GM21526 (cell line): ENCODE data around the gene CCDC24.
A peak's percentile ranks its signal among the peaks of the same experiment; 100 is the strongest.

Experiments
- ATAC-seq: cut with Tn5 transposase; IDR thresholded peaks from one replicate; pipeline ENCODE4 v1.9.1; 2021; ENCODE audit warnings: moderate library complexity; ENCODE audit not compliant: unreplicated experiment, low FRiP score

CCDC24 gene

GRCh38 chr1:44021156-44021555 lies 29.8 kb downstream of the CCDC24 start:
- no peak for ATAC-seq

DNA sequence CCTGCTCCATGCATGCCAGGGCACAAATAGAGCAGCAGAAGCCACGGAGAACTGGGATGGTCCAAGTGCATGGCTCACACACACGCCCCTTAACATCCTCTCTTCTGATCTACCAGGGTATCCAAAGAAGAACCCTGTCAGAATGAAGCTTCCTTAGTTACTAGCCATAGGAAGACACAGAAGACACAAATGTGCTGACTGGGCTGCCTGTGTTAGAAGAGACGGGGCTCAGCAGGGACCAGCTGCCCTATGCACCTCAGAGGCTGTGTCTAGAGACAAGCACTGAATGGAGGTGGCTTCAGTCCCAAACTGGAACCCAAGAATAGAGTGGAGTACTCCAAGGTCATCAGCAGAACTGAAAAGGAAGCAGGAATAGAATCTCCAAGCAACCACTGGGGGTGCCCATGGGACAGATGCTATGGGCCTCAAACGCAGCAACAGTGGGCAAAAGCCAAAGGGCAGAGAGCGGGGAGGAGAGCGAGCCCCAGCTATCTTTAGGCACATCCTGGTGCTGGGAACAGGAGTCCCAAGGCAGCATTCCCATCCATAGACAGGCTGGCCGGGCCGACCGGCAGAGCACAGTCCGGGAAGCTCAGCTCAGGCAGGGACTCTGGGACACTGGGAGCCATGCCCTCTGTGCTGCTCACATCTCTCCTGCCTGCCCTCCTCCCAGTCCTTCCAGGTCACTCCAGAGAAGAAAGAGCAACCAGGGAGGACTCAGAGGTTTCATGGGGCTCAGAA lies 30.4 kb downstream of the CCDC24 start:
- no peak for ATAC-seq

DNA sequence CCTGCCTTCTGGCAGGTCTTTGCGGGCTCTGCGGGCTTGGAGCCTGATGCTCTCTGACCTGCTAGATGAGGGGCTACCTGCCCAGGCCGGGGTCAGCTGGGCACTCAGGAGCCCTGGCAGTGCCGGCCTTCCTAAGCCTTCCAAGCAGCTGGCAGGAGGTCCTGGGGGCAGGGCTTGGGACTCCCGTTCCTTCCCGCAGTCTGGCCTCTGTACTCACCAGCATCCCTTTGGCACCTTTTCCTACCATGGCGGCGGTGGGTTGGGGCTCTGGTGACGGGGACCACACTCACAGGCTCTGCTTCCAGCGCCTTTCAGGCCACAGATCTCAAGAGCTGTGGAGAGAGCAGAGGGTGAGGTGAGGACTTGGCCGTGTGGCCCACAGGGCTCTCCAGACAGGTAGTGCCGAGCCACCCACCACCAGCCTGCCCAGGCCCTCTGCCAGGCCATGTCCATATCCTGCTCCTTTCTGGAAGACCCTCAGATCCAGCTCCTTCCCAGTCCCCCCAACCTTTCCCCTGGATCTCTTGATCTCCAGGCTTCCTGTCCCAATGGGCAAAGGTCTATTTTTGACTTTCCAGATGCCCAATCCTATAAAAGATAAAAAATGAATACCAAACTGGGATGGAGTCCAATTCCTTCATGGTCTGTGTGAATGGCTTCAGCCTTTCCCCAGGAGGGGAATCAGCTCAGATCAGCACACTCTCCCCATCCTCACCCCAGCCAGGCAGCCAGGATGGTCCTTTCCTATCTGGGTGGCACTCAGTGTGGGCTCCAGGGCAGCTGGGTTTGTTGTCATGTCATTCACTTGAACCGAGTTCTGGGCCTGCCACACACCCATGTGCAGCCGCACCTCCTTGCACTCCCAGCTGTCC lies 32.9 kb downstream of the CCDC24 start:
- ATAC-seq = no peak

GRCh38 chr1:44024903-44025525 lies 33.6 kb downstream of the CCDC24 start:
- no peak for ATAC-seq

- no peak for ATAC-seq
Measured at GRCh38 chr1:44025816-44026215, 34.4 kb downstream of the CCDC24 start.

- no peak for ATAC-seq
Measured at GRCh38 chr1:44027320-44027719, 35.9 kb downstream of the CCDC24 start.

DNA sequence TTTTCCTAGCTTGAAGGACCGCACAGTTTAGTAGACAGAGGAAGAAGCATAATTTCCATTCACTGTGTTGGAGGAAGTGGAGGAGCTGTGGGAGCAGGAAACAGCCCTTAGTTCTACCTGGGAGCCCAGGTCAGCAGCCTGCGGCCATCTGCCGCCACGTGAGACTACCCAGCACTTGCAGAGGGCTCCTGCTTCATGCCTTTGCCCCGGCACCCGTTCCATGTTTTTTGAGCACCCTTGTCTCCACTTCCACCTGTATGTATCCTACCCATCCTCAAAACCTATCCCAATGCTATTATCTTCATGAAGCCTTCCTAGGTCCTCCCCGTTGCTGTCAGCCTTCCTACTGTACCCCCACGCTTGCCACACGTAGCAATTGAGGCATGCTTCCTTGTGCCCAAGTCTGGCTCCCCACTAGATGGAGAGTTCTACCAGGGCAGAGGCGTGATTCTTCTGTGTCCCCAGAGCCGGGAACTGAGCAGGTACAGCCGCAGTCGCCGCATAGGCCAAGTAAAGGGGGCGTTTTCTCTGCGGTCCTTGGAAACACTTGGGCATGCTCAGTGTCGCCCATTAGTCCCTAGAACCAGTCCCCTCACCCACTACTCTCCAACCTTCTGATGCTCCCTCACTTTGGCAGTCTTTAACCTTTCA lies 38.0 kb downstream of the CCDC24 start:
- ATAC-seq = peak; percentile 34

DNA sequence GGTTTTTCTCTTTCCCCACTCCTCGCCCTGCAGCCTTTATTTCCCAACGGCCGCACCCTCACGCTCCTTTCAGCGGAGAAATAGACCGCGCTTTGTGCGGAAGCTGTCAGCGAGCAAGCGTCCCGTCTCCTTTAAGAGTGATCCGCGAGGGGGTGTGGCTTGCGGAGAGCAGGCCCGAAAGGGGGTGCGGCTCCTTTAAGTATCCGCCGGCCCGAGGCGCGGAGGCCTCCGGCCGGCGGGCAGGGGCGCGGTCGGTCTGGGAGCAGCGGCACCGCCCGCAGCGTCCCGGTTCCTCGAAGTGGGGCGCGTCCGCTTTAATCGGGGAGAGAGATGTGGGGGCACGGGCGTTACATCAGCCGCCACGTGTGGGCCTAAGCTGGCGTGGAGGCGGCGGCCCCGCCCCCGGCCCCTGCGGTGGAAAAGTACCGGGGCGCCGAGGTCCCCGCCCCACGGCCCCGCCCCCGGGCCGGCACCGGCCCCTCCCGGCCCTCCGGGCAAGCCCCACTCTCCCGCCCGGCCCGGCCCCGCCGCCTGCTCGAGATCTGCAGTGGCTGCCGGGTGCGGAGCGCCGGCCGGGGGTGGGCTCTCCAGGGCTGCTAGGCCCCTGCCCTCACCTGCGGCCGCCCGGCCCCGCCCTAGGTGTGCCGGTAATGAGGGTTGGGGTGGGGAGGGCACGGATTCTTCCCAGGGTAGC lies 38.7 kb downstream of the CCDC24 start:
- peak; percentile 81 for ATAC-seq

DNA sequence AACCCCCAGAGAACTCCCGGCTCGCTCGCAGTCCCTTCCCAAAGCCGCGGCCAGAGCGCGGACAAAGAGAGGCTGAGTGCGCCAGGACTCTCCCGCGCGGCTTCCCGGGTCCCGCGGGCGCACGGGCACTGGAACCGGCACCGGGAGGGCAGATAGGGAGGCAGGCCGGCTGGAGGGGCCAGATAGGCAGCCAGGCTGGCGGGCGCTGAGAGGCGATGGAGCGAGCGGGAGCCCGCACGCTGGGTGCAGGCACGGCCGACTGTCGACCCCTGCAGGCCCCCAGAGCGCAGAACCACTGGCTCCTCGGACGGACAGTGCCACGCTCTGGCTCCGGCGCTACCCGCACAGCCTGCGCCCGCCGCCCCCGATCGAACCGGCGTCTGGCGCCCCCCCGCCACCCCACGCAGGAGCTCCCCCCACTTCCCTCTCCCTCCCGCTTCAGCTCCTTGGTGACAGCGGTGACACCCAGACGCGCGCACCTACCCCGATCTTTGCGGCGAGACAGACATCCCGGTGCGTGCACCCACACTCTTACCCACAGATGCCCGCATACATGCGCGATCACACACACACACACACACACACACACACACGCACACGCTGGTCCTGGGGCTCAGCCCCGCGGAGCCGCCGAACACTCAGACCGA lies 39.3 kb downstream of the CCDC24 start:
- peak; percentile 22 for ATAC-seq

DNA sequence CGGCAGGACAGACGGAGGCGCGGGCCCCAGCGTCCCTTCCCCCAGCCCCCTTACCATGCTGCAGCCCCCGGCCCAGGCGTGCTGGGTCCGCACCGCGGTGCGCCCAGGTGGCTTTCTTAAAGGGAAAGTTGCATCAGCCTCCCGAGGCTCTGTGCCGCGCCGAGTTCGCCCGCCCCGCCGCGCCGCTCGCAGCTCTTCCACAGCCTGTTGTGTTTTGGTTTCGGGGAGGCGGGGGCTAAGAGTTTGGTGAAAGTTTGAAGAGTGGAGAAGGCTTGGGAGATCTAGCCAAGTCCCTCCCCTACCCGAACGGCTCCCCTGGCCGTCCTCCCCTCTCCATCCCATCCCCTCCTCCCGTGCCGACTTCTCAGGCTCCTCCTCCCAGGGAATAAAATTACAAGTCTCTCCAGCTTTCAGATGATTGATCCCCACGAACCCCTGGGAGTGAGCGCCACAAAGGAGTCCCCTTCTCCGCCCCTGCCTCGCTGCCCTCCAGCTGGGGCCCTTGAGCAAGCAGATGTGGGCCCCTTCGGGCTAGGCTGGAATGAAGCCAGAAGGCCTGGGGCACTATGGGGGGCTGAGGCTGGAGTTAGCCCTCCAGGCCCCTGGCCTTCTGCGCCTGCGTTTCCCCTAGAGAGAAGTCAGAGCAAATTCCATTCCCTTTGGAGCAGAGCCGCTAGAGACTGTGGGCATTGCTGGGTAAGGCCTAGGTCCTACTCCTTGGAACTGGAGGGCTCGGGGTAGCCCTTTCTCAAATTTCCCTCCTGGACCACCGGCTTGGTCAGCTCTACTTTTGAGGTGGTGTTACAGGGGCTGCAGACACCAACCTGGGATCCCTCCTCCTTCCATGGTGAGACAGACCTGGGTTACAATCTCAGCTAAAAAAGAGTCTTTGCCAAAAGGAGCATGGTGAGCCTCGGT lies 40.1 kb downstream of the CCDC24 start, which contains the start of gene SLC6A9:
Gene SLC6A9 (minus strand): TSS at position 211 of the 918 bp plus-strand sequence. CDS start 7,185 bp downstream, outside the sequence.
- no peak for ATAC-seq

- no peak for ATAC-seq
Measured at GRCh38 chr1:44032170-44032790, 40.9 kb downstream of the CCDC24 start.

- ATAC-seq = no peak
Measured at GRCh38 chr1:44033041-44033575, 41.7 kb downstream of the CCDC24 start.

GRCh38 chr1:44033756-44034155 lies 42.4 kb downstream of the CCDC24 start:
- ATAC-seq = no peak

DNA sequence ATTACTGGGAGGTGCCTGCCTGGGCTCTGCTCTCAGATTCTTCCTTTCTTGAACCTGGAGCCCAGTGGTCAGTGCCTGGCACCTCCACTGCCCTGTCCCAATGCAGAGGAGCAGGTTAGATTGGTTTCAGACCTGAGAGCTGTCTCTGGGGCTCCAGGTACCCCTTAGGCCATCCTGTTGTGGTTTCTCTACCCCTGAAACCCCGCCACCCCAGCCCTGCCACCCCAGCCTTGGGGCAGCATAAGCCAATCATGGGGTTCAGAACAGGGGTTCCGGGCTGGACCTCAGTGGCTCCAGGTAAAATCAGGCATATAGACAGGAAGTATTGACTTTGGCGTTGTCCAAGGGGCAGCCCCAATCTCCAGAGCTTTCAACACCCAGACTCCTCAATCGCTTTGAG lies 43.0 kb downstream of the CCDC24 start:
- ATAC-seq = no peak

DNA sequence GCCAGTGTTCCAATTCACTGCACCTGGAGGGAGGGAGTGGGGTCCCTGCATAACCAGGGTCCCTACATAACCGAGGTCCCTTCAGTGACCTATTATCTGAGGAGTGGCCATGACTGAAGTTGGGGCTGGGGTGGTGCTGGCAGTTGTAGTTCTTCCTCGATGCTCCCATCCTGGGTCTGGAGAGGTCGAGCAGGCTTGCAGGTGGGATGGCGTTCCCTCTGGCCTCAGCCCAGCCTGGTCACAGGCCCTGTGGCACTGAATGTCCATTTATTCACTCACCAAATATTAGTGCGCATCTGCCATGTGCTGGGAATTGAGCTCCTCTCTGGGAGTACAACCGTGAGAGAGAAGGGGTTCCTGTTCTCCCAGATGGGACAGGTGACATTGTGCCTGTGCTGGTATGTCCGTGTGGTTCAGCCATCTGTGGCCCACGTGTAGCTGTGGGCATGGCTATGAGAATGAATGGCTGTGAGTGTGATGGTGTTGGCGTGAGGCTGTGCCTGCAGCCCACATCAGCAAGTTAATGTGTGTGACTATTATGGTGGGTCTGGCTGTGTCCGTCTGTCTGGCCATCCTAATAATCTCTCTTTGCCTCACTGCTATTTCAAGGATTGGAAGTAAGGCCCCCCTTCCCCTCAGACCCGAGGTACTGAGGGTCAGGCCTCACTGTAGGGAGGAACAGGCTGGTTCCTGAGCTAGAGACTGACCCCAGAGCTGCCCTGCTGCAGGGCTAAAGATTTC lies 43.7 kb downstream of the CCDC24 start:
- no peak for ATAC-seq

- no peak for ATAC-seq
Measured at GRCh38 chr1:44035726-44036408, 44.5 kb downstream of the CCDC24 start.
